Measurements from ENCODE around the gene CALHM3. TPM values are rescaled to one million over a fixed set of nuclear protein-coding genes. Genes with fewer than 3 reads are reported as not detected.
A peak's percentile ranks its signal among the peaks of the same experiment; 100 is the strongest.
"Not testable (repeated sequence)": the region's sequence is repeated elsewhere in the genome, so short reads cannot be mapped to it uniquely, and the experiment has no call there.

CALHM3 gene
- total RNA-seq, 2 experiments from 2014 or later, result not detected

DNA sequence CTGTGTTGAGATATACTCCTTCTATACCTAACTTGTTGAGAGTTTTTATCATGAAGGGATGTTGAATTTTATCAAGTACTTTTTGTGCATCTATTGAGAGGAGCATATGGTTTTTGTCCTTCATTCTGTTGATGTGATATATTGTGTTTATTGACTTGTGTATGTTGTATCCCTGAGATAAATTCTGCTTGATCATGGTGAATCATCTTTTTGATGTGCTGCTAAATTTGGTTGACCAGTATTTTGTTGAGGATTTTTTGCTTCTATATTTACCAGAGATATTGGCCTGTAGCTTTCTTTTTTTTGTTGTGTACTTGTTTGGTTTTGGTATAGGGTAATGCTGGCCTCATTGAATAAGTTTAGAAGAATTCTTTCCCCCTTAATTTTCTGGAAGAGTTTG, 46.9 kb upstream of the CALHM3 start:
- no TSS peak for BruUV-seq (replicated peaks)
- no peak overlapping the region for H3K27ac ChIP-seq (ENCODE audit: low read depth, low read length, poor library complexity, severe bottlenecking)
- H2AFZ ChIP-seq (ENCODE audit: low read length), result peak overlapping the region; percentile 22; the same call in 1 of the 2 replicates
- peaks cover 17% of the 10 kb centered on the region for H3K4me1 ChIP-seq (ENCODE audit: insufficient read depth, low read length, poor library complexity, severe bottlenecking)
- no peak overlapping the region for H3K4me2 ChIP-seq (ENCODE audit: low read length)
- H3K9me2 ChIP-seq (ENCODE audit: insufficient read depth, low read length), result no peaks in the 10 kb centered on the region
- no peak for TF ChIP-seq EZH2phosphoT487 (IDR thresholded peaks at IDR 0.05; ENCODE audit: borderline replicate concordance, low read depth, low read length)
- H3K79me2 ChIP-seq (ENCODE audit: insufficient read depth, low read depth, low read length), result no peaks in the 10 kb centered on the region
- no peaks in the 10 kb centered on the region for H3K36me3 ChIP-seq (ENCODE audit: insufficient read depth, low read length)
- ChIA-PET CTCF (ENCODE audit: unreplicated experiment) (no interaction called here), POLR2A (no interaction called here)
- no peaks in the 10 kb centered on the region for H4K20me1 ChIP-seq (ENCODE audit: insufficient read depth, low read length)
- intact Hi-C loops (cut with micrococcal nuclease; ENCODE audit: unreplicated experiment), result no loop called here
- no peak for DNase-seq (ENCODE audit: low spot score)
- H3K4me3 ChIP-seq (ENCODE audit: low read depth, low read length, poor library complexity, severe bottlenecking), result no peak overlapping the region
- peaks cover 37% of the 10 kb centered on the region; the same call in 1 of the 2 replicates for H3K9me3 ChIP-seq (ENCODE audit: low read length)

DNA sequence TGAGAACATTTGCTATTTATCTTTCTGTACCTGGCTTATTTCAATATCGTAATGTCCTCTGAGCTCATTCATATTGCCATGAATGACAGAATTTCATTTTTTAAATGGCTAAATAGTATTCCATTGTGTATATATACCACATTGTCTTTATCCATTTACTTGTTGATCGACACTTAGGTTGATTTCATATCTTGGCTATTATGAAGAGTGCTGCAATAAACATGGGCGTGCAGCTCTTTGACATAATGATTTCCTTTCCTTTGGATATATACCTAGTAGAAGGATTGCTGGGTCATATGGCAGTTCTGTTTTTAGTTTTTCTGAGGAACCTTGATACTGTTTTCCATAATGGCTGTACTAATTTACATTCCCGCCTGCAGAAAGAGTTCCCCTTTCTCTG, 44.6 kb upstream of the CALHM3 start:
- ChIA-PET CTCF (ENCODE audit: unreplicated experiment) (no interaction called here), POLR2A (no interaction called here)
- no peak for TF ChIP-seq EZH2phosphoT487 (IDR thresholded peaks at IDR 0.05; ENCODE audit: borderline replicate concordance, low read depth, low read length)
- TF ChIP-seq, protein P1, sequence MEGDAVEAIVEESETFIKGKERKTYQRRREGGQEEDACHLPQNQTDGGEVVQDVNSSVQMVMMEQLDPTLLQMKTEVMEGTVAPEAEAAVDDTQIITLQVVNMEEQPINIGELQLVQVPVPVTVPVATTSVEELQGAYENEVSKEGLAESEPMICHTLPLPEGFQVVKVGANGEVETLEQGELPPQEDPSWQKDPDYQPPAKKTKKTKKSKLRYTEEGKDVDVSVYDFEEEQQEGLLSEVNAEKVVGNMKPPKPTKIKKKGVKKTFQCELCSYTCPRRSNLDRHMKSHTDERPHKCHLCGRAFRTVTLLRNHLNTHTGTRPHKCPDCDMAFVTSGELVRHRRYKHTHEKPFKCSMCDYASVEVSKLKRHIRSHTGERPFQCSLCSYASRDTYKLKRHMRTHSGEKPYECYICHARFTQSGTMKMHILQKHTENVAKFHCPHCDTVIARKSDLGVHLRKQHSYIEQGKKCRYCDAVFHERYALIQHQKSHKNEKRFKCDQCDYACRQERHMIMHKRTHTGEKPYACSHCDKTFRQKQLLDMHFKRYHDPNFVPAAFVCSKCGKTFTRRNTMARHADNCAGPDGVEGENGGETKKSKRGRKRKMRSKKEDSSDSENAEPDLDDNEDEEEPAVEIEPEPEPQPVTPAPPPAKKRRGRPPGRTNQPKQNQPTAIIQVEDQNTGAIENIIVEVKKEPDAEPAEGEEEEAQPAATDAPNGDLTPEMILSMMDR (conservative IDR thresholded peaks at IDR 0.05; ENCODE audit: low read length), result no peak

DNA sequence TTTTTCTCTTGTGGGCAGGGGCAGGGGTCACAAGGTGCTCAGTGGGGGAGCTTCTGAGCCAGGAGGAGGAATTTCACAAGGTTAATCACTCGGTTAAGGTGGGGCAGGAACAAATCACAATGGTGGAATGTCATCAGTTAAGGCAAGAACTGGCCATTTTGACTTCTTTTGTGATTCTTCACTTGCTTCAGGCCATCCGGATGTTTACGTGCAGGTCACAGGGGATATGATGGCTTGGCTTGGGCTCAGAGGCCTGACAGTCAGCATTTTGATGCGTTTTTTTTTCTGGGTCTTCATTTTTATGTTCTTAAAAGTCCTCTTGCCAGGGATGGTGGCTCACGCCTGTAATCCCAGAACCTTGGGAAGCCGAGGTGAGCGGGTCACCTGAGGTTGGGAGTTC, 43.0 kb upstream of the CALHM3 start:
- H3K79me2 ChIP-seq (ENCODE audit: insufficient read depth, low read depth, low read length); H4K20me1 ChIP-seq (ENCODE audit: insufficient read depth, low read length); BruUV-seq (replicated peaks); H3K4me3 ChIP-seq (ENCODE audit: low read depth, low read length, poor library complexity, severe bottlenecking); H3K4me2 ChIP-seq (ENCODE audit: low read length); H2AFZ ChIP-seq (ENCODE audit: low read length); intact Hi-C loops (cut with micrococcal nuclease; ENCODE audit: unreplicated experiment); DNase-seq (ENCODE audit: low spot score); H3K9me2 ChIP-seq (ENCODE audit: insufficient read depth, low read length); H3K36me3 ChIP-seq (ENCODE audit: insufficient read depth, low read length); H3K27ac ChIP-seq (ENCODE audit: low read depth, low read length, poor library complexity, severe bottlenecking); CTCF ChIA-PET (ENCODE audit: unreplicated experiment): not testable (repeated sequence)
- Histone ChIP-seq H3K9me3 (ENCODE audit: low read length) (peaks cover 16% of the 10 kb centered on the region; the same call in 1 of the 2 replicates), H3K4me1 (ENCODE audit: insufficient read depth, low read length, poor library complexity, severe bottlenecking) (peaks cover 17% of the 10 kb centered on the region)
- POLR2A ChIA-PET, result interaction anchor here (0.7 kb wide), 1 partner anchor 12 kb away, joined by 3 read pairs; no protein-coding TSS in a partner anchor

More for the DNA sequence above, 44.6 kb upstream of the CALHM3 start:
- H3K4me3 ChIP-seq (ENCODE audit: low read depth, low read length, poor library complexity, severe bottlenecking), result no peak overlapping the region
- BruUV-seq (replicated peaks), result no TSS peak
- no peaks in the 10 kb centered on the region for H3K9me2 ChIP-seq (ENCODE audit: insufficient read depth, low read length)
- H3K36me3 ChIP-seq (ENCODE audit: insufficient read depth, low read length), result no peaks in the 10 kb centered on the region
- H4K20me1 ChIP-seq (ENCODE audit: insufficient read depth, low read length), result no peaks in the 10 kb centered on the region
- no peak overlapping the region for H2AFZ ChIP-seq (ENCODE audit: low read length)
- H3K4me2 ChIP-seq (ENCODE audit: low read length), result 0 out of 2 replicates have a peak overlapping the region, but pooled peaks have one; percentile 1
- no peak for DNase-seq (ENCODE audit: low spot score)
- H3K79me2 ChIP-seq (ENCODE audit: insufficient read depth, low read depth, low read length), result no peaks in the 10 kb centered on the region
- peaks cover 18% of the 10 kb centered on the region; the same call in 1 of the 2 replicates for H3K9me3 ChIP-seq (ENCODE audit: low read length)
- H3K4me1 ChIP-seq (ENCODE audit: insufficient read depth, low read length, poor library complexity, severe bottlenecking), result peaks cover 17% of the 10 kb centered on the region
- intact Hi-C loops (cut with micrococcal nuclease; ENCODE audit: unreplicated experiment), result no loop called here
- no peak overlapping the region for H3K27ac ChIP-seq (ENCODE audit: low read depth, low read length, poor library complexity, severe bottlenecking)

DNA sequence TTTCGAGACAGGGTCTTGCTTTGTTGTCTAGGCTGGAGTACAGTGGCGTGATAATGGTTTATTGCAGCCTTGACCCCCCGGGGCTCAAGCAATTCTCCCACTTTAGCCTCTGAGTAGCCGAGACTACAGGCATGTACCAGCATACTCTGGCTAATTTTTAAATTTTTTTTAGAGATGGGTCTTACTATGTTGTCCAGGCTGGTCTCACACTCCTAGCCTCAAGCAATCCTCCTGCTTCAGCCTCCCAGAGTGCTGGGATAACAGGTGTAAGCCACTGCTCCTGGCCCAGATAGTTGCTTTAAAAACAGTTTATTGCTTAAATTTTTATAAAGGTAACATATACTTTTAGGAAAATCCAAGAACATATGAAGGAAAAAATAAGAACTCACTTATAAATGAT, 40.8 kb upstream of the CALHM3 start:
- POLR2A ChIA-PET, result no interaction called here
- DNase-seq (ENCODE audit: low spot score), result no peak
- no peak for TF ChIP-seq EZH2phosphoT487 (IDR thresholded peaks at IDR 0.05; ENCODE audit: borderline replicate concordance, low read depth, low read length)
- TF ChIP-seq, protein P1 (conservative IDR thresholded peaks at IDR 0.05; ENCODE audit: low read length), result no peak
- Histone ChIP-seq H3K4me2 (ENCODE audit: low read length) (no peak overlapping the region), H2AFZ (ENCODE audit: low read length) (no peak overlapping the region), H3K4me3 (ENCODE audit: low read depth, low read length, poor library complexity, severe bottlenecking) (no peak overlapping the region), H3K4me1 (ENCODE audit: insufficient read depth, low read length, poor library complexity, severe bottlenecking) (peaks cover 17% of the 10 kb centered on the region), H3K9me2 (ENCODE audit: insufficient read depth, low read length) (no peaks in the 10 kb centered on the region), H3K9me3 (ENCODE audit: low read length) (peaks cover under 1% of the 10 kb centered on the region; the same call in 1 of the 2 replicates), H3K79me2 (ENCODE audit: insufficient read depth, low read depth, low read length) (no peaks in the 10 kb centered on the region), H3K36me3 (ENCODE audit: insufficient read depth, low read length) (no peaks in the 10 kb centered on the region), H3K27ac (ENCODE audit: low read depth, low read length, poor library complexity, severe bottlenecking) (no peak overlapping the region), H4K20me1 (ENCODE audit: insufficient read depth, low read length) (no peaks in the 10 kb centered on the region)
- BruUV-seq (replicated peaks), result no TSS peak
- intact Hi-C loops (cut with micrococcal nuclease; ENCODE audit: unreplicated experiment), result no loop called here
- CTCF ChIA-PET (ENCODE audit: unreplicated experiment), result no interaction called here
